AG04449 (cell line): ENCODE data around the gene RAB2B.
A peak's percentile ranks its signal among the peaks of the same experiment; 100 is the strongest.

Source experiments
- CTCF ChIA-PET: fragments of 350-600 bp; formaldehyde crosslinking; extraction: SDS; loops from one replicate; lab custom pipeline; 2021; ENCODE audit warnings: antibody characterized with exemption; lab: Yijun Ruan, JAX
- POLR2A ChIA-PET: fragments of 400-600, 350-600 bp; formaldehyde crosslinking; extraction: SDS; loops from one replicate; lab custom pipeline; 2020; ENCODE audit warnings: antibody characterized with exemption, inconsistent platforms; lab: Yijun Ruan, JAX
- DNase-seq: peaks from one replicate; pipeline ENCODE4 v3.0.0-alpha.2; 2010; ENCODE audit warnings: low read depth, low spot score
- H3K4me3 ChIP-seq: 2 replicates; pipeline ENCODE4 v1.5.1; 2011; ENCODE audit warnings: low read depth, mild to moderate bottlenecking, control low read depth, low read length
- TF ChIP-seq, protein P1 (sequence below): IDR thresholded peaks from one replicate; pipeline ENCODE4 v1.5.1; 2011; ENCODE audit warnings: mild to moderate bottlenecking, moderate library complexity, low read length, control low read depth, inconsistent platforms; ENCODE audit not compliant: insufficient read depth; ENCODE audit errors: missing control alignments

Gene RAB2B

DNA sequence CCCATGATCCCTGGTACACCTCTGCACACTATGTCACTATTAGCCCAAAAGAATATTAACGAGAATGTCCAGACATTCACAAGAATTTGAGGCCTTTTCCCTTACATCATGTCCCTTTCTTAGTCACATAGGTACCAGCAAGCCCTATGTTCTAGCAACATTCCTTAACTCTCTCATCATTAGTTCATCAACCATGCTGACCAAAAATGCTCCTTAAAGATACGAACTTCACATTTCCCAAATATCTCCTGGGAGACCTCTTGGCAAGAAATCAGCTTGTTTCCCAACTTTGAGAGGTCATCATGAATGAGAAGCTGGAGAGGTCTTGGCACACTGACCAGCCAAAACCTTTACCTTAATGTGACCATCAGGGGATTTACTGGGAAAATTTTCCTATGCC lies 44.7 kb upstream of the RAB2B start:
- ChIA-PET POLR2A (interaction anchor here (1.4 kb wide), 1 partner anchor 10 kb away, joined by 7 read pairs; the partner anchor contains the start of gene METTL3), CTCF (no interaction called here)
- DNase-seq: peak; percentile 70
- H3K4me3 ChIP-seq: no peak overlapping the region
- TF ChIP-seq, protein P1, sequence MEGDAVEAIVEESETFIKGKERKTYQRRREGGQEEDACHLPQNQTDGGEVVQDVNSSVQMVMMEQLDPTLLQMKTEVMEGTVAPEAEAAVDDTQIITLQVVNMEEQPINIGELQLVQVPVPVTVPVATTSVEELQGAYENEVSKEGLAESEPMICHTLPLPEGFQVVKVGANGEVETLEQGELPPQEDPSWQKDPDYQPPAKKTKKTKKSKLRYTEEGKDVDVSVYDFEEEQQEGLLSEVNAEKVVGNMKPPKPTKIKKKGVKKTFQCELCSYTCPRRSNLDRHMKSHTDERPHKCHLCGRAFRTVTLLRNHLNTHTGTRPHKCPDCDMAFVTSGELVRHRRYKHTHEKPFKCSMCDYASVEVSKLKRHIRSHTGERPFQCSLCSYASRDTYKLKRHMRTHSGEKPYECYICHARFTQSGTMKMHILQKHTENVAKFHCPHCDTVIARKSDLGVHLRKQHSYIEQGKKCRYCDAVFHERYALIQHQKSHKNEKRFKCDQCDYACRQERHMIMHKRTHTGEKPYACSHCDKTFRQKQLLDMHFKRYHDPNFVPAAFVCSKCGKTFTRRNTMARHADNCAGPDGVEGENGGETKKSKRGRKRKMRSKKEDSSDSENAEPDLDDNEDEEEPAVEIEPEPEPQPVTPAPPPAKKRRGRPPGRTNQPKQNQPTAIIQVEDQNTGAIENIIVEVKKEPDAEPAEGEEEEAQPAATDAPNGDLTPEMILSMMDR: no peak

- ChIA-PET POLR2A (no interaction called here), CTCF (no interaction called here)
- DNase-seq: no peak
- H3K4me3 ChIP-seq: no peak overlapping the region
- TF ChIP-seq, protein P1: no peak
Measured at GRCh38 chr14:21520767-21521166, 44.0 kb upstream of the RAB2B start.

DNA sequence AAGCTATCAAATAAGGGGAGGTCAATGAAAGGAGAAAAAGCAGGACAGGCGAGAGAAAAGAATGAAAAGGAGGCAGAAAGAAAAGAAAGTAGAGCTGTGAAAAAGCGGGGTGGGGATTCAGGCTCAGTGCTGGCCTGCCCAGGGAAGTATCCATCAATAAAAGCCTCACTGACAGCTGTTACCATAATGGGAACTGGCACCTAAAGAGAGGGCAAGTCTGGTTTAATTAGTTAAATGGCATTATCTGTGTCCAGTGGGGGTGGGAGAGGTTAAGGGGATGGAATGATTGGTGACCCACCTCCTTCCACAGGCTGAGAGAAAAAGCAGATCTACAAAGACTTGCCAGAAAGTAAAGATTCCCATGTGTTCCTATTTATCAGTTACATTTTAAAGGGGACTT lies 42.0 kb upstream of the RAB2B start:
- CTCF ChIA-PET: interaction anchor here (1.4 to 1.8 kb wide), 2 partner anchors 20 to 416 kb away, joined by 3 to 8 read pairs; no protein-coding TSS in a partner anchor
- POLR2A ChIA-PET: no interaction called here
- TF ChIP-seq, protein P1: no peak
- H3K4me3 ChIP-seq: no peak overlapping the region
- DNase-seq: no peak

GRCh38 chr14:21514341-21514740 lies 37.6 kb upstream of the RAB2B start:
- TF ChIP-seq, protein P1: no peak
- no peak overlapping the region for H3K4me3 ChIP-seq
- ChIA-PET CTCF (interaction anchor here (3.0 kb wide), 1 partner anchor 16 kb away, joined by 14 read pairs; no protein-coding TSS in a partner anchor), POLR2A (no interaction called here)
- DNase-seq: no peak

GRCh38 chr14:21510735-21511657 lies 34.2 kb upstream of the RAB2B start, which contains the start of gene METTL3:
TSS of gene METTL3 (minus strand) at chr14:21511340. CDS start at chr14:21511223, 117 bp downstream.
- TF ChIP-seq, protein P1: no peak
- ChIA-PET CTCF (interaction anchor here (0.8 to 3.3 kb wide), 6 partner anchors 10 to 48 kb away, joined by 3 to 39 read pairs (median 8); partner anchors contain the start of genes RAB2B and TOX4), POLR2A (interaction anchor here (0.8 to 2.1 kb wide), 12 partner anchors 11 to 440 kb away, joined by 3 to 9 read pairs (median 4); partner anchors contain the start of genes CHD8, RAB2B, SUPT16H and TOX4)
- peak within 1 kb of the TSS; percentile 98 for H3K4me3 ChIP-seq
- peak; percentile 96 for DNase-seq
